GM12892 (cell line): ENCODE results near the gene SIRT2.
"Not testable (repeated sequence)": the region's sequence is repeated elsewhere in the genome, so short reads cannot be mapped to it uniquely, and the experiment has no call there.

Experiments used
- DNase-seq: peaks from one replicate; pipeline ENCODE4 v3.0.0; 2011; ENCODE audit not compliant: insufficient read length
- FAIRE-seq: peaks from 2 replicates; lab custom pipeline; 2011; peaks lifted over from hg19 to GRCh38; lab: Jason Lieb, UNC
- POLR2A ChIP-seq: IDR thresholded peaks from 2 replicates; pipeline ENCODE4 v1.6.1; 2011; ENCODE audit warnings: low read depth, low read length, control low read depth
- POLR2AphosphoS5 ChIP-seq: IDR thresholded peaks from 2 replicates; pipeline ENCODE4 v1.6.1; 2011; ENCODE audit warnings: low read depth, low read length, control low read depth
- TAF1 ChIP-seq: IDR thresholded peaks from 2 replicates; pipeline ENCODE4 v1.6.1; 2011; ENCODE audit warnings: low read depth, mild to moderate bottlenecking, control low read depth, low read length, borderline replicate concordance

The SIRT2 gene

DNA sequence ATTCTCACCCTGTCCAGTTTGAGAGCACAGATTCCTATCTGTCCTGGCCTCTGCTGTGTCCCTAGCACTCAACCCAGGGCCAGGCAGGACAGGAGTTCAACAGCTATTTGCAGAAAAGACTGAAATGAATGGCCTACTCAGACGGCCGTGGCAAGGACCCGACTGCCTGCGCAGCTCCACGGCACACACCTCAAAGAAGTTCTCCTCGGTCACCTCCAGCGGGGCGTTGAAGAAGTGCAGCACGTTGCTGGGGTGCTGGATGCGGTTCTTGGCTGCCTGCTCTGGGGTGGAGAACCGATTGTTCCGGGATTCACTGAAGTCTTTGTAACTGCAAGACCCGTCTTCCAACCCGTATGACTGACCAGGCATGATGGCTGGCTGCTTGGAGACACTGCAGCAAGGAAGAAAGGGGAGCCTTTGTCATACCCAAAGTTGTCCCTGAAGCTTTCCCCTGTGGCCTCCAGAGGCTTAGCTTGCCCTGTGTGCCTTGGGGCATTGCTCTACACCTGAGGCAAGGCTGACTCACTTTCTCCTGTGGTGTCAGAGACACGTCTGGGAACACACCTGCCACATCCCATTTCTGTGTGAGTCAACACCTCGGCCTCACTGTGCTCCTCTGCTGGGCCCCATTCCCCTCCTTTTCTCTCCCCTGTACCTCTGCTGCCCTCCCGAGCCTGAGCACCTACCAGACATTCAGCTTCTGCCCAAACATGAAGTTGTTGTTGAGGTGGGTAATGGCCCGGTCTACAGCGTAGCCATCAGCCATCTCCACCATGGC is 61.0 kb downstream of the SIRT2 start:
- TF ChIP-seq POLR2A (peak; percentile 70), POLR2AphosphoS5 (peak; percentile 90), TAF1 (no peak)
- FAIRE-seq: no peak
- DNase-seq: no peak

DNA sequence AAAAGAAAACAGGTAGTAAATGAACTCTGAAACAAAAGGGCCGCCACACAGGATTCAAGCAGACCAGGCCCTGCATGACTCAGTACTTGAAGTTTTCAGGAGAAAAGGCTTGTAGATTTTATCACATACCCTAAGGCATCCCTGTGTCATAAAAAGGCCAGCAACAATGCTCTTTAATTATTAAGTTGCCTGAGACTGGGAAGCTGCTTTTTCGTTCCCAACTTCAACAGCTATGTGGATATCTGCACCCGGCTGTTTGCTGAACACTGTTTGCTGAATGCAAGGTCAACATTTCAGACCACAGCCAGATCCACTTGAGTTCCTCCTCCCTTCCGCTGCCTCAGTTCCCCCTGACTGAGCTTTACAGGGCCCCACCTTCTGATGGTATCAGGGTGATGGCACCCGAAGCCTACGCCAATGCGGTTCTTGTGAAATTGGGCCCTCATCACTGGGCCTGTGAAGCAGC is 61.7 kb downstream of the SIRT2 start:
- FAIRE-seq (no peak), DNase-seq (no peak)
- TF ChIP-seq POLR2A (no peak), TAF1 (no peak), POLR2AphosphoS5 (no peak; the same call in 1 of the 2 replicates)

DNA sequence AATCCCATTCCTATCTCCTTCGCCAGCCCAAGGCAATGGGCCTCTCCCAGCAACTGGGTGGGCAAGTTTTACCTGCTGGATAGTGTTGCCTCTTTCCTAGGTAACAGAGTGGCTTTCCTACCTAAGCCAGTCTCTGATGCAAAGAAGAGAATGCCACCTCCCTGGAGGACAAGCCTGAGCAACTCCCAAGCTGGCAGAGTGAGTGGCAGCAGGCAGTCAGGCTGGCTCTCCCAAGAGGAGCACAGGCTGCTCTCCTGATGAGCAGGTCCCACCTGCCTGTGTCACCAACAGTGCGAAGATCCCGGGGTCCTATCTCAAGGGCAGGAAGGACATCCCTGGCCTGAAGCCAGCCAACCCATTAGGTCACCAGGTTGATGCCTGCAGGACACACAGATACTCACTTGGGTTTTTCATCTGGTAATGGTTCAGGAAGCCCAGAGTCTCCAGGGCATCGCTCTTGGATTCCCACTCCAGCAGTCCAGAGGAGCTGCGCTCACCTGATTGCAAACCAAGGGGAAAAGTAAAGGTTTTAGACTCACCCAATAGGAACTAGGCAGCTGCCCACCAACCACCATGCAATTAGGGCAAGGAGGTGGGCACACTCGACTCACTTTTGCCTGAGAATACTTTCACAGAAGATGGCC is 62.3 kb downstream of the SIRT2 start:
- FAIRE-seq (no peak), DNase-seq (no peak)
- TF ChIP-seq POLR2A: peak; percentile 48
- TF ChIP-seq TAF1: no peak

DNA sequence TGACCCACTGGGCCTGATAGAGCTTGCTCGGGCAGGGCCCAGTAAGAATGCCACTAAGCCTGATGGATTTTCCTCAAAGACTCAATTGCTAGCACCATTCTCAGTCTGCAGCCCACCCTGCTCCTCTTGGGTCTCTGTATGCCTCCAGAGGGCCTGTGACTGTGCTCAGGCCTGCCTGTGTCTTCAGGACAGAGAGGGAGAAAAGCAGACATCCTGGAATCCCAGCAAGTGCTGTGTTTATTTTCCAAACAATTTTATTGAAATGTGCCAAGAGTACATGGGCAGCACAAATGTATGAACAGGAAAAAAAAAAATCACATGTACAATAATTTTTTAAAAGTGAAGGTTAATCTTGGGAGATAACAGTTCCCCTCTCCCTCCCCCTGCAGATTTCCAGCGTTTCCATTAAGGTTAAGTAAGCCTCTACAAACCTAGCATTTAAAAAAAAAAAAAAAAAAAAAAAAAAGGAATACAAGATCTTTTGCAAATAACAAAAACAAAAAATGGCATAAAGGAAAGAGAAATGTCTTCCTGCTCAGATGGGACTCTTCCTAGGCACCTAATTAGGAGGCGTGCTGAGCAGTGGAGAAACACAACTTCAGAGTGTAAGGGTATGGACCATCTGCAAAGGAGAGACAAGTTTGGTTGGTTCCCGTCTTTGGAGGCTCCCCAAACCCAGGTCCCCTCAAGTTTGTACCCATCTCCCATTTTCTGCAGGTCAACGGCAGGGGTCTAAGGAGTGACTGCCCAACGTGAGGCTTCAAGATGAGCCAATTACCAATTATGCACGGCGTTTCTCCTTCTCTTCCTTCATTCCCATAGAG is 63.0 kb downstream of the SIRT2 start:
- TF ChIP-seq TAF1: no peak
- no peak for TF ChIP-seq POLR2A
- no peak; the same call in 1 of the 2 replicates for TF ChIP-seq POLR2AphosphoS5
- FAIRE-seq (no peak), DNase-seq (no peak)

DNA sequence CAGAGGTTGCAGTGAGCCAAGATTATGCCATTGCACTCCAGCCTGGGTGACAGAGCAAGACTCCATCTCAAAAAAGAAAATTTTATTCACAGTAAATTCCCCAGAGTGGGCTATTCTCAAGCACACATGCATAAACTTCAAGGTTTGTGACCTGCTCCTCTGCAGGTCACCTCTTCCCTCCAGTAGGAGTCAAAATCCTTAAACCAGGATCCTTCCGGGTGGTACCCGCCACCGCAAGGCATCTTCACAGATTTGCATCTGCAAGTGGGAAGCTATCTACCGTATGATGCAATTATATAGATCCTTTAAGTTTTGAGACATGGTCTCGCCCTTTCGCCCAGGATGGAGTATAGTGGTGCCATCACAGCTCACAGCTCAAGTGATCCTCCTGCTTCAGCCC is 64.8 kb downstream of the SIRT2 start:
- DNase-seq (no peak), FAIRE-seq (no peak)
- no peak for TF ChIP-seq POLR2A
- no peak for TF ChIP-seq POLR2AphosphoS5
- no peak for TF ChIP-seq TAF1

DNA sequence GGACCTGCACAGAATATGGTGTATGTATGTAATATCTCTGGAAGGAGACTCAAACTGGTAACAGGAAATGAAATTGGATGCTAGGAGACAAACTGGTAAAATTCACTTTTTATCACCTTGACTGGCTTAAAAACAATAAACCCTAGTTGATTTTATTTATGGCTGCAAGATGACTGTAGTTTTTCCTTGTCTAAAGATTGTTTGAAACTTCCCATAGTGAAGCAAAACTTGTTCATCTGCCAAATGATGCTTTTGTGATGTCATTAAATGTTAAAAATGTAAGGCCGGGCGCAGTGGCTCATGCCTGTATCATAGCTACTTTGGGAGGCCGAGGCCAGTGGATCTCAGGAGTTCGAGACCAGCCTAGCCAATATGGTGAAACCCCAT is 65.3 kb downstream of the SIRT2 start:
- TF ChIP-seq TAF1 (no peak), POLR2AphosphoS5 (no peak), POLR2A (no peak)
- DNase-seq (no peak), FAIRE-seq (no peak)

DNA sequence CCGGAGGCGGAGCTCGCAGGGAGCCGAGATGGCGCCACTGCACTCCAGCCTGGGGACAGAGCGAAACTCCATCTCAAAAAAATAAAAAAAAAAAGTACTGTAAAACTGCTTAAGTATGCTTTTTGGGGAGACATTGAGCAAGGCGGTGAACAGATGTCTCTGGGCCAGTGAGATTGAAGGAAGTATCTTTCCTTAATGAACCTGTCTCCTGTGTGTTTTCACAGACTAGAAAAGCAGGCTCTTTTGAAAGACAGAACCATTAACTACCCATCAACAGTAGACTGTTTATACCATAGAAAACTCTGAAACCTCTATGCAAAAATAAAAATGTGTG is 66.4 kb downstream of the SIRT2 start:
- TF ChIP-seq POLR2AphosphoS5 (no peak), TAF1 (no peak), POLR2A (no peak)
- FAIRE-seq: no peak
- DNase-seq: no peak

DNA sequence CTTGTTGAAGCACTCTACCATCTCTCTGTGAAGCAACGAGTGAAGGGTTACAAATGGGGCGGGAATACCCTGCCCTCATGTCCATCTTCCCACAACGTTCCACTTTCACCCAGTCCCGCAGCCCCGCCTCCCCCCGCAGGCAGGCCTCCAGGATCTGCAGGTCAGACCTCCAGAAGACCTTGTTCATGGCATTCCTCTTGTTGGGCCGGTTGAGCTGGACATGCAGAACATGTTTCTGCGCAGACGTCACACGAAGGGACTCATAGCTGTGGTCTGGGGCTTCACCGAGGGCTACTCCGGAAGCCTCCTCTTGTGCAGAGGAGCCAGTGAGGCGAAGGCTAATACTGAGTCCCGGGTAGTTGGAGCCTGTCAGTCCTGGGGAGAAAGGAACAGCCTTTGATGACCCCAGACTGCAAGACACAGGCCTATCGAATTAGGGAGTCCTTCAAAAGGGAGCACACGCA is 68.2 kb downstream of the SIRT2 start:
- TF ChIP-seq POLR2A (no peak), TAF1 (no peak), POLR2AphosphoS5 (no peak)
- FAIRE-seq: peak; percentile 86
- no peak for DNase-seq

DNA sequence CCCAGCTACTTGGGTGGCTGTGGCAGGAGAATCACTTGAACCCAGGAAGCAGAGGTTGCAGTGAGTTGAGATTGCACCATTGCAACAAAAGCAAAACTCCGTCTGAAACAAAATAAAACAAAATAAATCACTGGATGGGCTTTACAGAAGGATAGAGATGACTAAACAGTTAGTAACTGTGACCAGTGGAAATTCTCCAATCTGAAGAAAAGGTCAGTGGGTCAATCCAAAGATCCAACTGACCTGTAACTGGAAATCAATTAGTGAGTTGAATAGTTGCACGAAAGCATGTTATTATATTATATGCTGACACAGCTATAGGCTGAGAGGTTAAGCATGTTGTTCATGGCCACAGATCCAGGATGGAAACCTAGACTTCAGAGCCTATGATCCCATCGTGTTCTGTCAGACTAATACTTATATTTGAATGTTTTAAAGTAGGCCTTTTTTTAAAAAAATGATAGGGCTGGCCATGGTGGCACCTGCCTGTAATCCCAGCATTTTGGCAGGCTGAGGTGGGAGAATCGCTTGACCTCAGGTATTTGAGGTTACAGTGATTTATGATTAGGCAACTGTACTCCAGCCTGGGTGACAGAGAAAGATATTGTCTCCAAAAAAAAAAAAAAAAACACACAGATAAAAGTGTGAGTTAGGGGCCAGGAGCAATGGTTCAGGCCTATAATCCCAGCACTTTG is 69.2 kb downstream of the SIRT2 start:
- DNase-seq (no peak), FAIRE-seq (no peak)
- no peak for TF ChIP-seq POLR2AphosphoS5
- no peak for TF ChIP-seq TAF1
- TF ChIP-seq POLR2A: no peak

DNA sequence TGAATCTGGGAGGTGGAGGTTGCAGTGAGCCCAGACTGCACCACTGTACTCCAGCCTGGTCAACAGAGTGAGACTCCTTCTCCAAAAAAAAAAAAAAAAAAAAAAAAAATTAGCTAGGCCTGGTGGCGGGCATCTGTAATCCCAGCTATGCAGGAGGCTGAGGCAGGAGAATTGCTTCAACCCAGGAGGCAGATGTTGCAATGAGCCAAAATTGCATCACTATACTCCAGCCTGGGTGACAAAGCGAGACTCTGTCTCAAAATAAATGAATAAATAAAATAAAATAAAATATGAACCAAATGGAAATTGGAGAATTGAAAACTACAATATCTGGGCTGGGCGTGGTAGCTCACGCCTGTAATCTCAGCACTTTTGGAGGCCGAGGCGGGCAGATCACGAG is 70.2 kb downstream of the SIRT2 start:
- not testable (repeated sequence) for DNase-seq, FAIRE-seq
